ENCODE results near the gene ZNF322.

The ZNF322 gene

GRCh38 chr6:26613689-26614683 is 45.6 kb downstream of the ZNF322 start:
- DNase-seq (ENCODE audit: low read depth, low spot score) = no peak

GRCh38 chr6:26613201-26613600 is 46.3 kb downstream of the ZNF322 start:
- no peak for DNase-seq (ENCODE audit: low read depth, low spot score)

GRCh38 chr6:26611599-26611998 is 47.9 kb downstream of the ZNF322 start:
- no peak for DNase-seq (ENCODE audit: low read depth, low spot score)

- no peak for DNase-seq (ENCODE audit: low read depth, low spot score)
These were observed 50.1 kb downstream of the ZNF322 start for GRCh38 chr6:26609463-26609862.

GRCh38 chr6:26607434-26608230 is 51.9 kb downstream of the ZNF322 start:
- no peak for DNase-seq (ENCODE audit: low read depth, low spot score)

GRCh38 chr6:26604797-26605196 is 54.7 kb downstream of the ZNF322 start:
- no peak for DNase-seq (ENCODE audit: low read depth, low spot score)

- DNase-seq (ENCODE audit: low read depth, low spot score) = no peak
These were observed 55.5 kb downstream of the ZNF322 start for GRCh38 chr6:26604026-26604425.

- no peak for DNase-seq (ENCODE audit: low read depth, low spot score)
These were observed 57.3 kb downstream of the ZNF322 start for GRCh38 chr6:26602262-26602661.

GRCh38 chr6:26600759-26601158 is 58.8 kb downstream of the ZNF322 start:
- DNase-seq (ENCODE audit: low read depth, low spot score) = no peak

- DNase-seq (ENCODE audit: low read depth, low spot score) = no peak
These were observed 60.0 kb downstream of the ZNF322 start for GRCh38 chr6:26599591-26599990.

- no peak for DNase-seq (ENCODE audit: low read depth, low spot score)
These were observed 60.4 kb downstream of the ZNF322 start for GRCh38 chr6:26599134-26599533.

GRCh38 chr6:26598267-26598666 is 61.3 kb downstream of the ZNF322 start:
- DNase-seq (ENCODE audit: low read depth, low spot score) = no peak

GRCh38 chr6:26597821-26598220 is 61.7 kb downstream of the ZNF322 start:
- DNase-seq (ENCODE audit: low read depth, low spot score) = no peak

GRCh38 chr6:26597389-26597766 is 62.2 kb downstream of the ZNF322 start:
- no peak for DNase-seq (ENCODE audit: low read depth, low spot score)

- peak; percentile 93 for DNase-seq (ENCODE audit: low read depth, low spot score)
These were observed 62.8 kb downstream of the ZNF322 start, which contains the start of gene ABT1 for GRCh38 chr6:26596579-26597388. Gene ABT1, plus strand, starts transcription at chr6:26596953. Its CDS starts 30 bp downstream, at chr6:26596983.

- DNase-seq (ENCODE audit: low read depth, low spot score) = peak; percentile 86
These were observed 63.8 kb downstream of the ZNF322 start for GRCh38 chr6:26595669-26596269.

- no peak for DNase-seq (ENCODE audit: low read depth, low spot score)
These were observed 64.6 kb downstream of the ZNF322 start for GRCh38 chr6:26594730-26595632.

GRCh38 chr6:26594131-26594498 is 65.4 kb downstream of the ZNF322 start:
- no peak for DNase-seq (ENCODE audit: low read depth, low spot score)

- no peak for DNase-seq (ENCODE audit: low read depth, low spot score)
These were observed 66.0 kb downstream of the ZNF322 start for GRCh38 chr6:26593278-26594130.
